GM23338 (cell line): ENCODE measurements around the gene ACTG2.

ENCODE experiments used
- CREB1 ChIP-seq: fragments of 250-450 bp; sonication (Bioruptor Pico); IDR thresholded peaks from 2 replicates; pipeline ENCODE4 v1.5.0; 2020; ENCODE audit warnings: low read depth, mild to moderate bottlenecking, moderate library complexity
- CTCF ChIP-seq, 2 experiments: fragments of 200-600 bp in 1 of 2; sonication (generic) in 1 of 2; conservative IDR thresholded peaks; 2 replicates each; pipeline versions ENCODE4 v1.5.1 to v1.6.1; 2016 to 2017; ENCODE audit warnings: antibody characterized with exemption in 2 of 2, low read depth in 2 of 2, mild to moderate bottlenecking in 2 of 2, moderate library complexity in 1 of 2
- EZH2 ChIP-seq: fragments of 200-600 bp; sonication (generic); IDR thresholded peaks from one replicate; pipeline ENCODE4 v1.8.0; 2017; ENCODE audit warnings: antibody characterized with exemption, mild to moderate bottlenecking, low read depth; ENCODE audit not compliant: unreplicated experiment
- EZH2phosphoT487 ChIP-seq: fragments of 200-600 bp; sonication (generic); IDR thresholded peaks from one replicate; pipeline ENCODE4 v1.8.1; 2018; ENCODE audit warnings: antibody characterized with exemption; ENCODE audit not compliant: unreplicated experiment
- NANOG ChIP-seq: IDR thresholded peaks from 2 replicates; pipeline ENCODE4 v1.6.1; 2016; ENCODE audit warnings: antibody characterized with exemption, borderline replicate concordance
- REST ChIP-seq: IDR thresholded peaks from one replicate; pipeline ENCODE4 v1.6.1; 2018; ENCODE audit warnings: antibody characterized with exemption; ENCODE audit not compliant: unreplicated experiment
- ZNF114 ChIP-seq: fragments of 250-450 bp; sonication (Bioruptor Pico); IDR thresholded peaks from 2 replicates; pipeline ENCODE4 v1.5.0; 2020; ENCODE audit warnings: mild to moderate bottlenecking, moderate library complexity
- ZNF462 ChIP-seq: fragments of 250-450 bp; sonication (Bioruptor Pico); IDR thresholded peaks from 2 replicates; pipeline ENCODE4 v1.5.0; 2020; ENCODE audit warnings: mild to moderate bottlenecking, moderate library complexity

- no peak for TF ChIP-seq CTCF (conservative IDR thresholded peaks at IDR 0.05; ENCODE audit: low read depth in 2 of 2)
- no peak for TF ChIP-seq EZH2
- TF ChIP-seq ZNF114 (CRISPR knock-in tag): no peak
- no peak for TF ChIP-seq REST
- no peak for TF ChIP-seq NANOG
- no peak for TF ChIP-seq EZH2phosphoT487
- no peak for TF ChIP-seq ZNF462 (CRISPR knock-in tag)
- TF ChIP-seq CREB1 (CRISPR knock-in tag): no peak
These were observed 37.6 kb downstream of the ACTG2 start for GRCh38 chr2:73930386-73930785.
